Kidney (tissue), 14 donors: ENCODE results near the gene ITGAL. TPM values are rescaled to one million over a fixed set of nuclear protein-coding genes. Genes with fewer than 3 reads are reported as not detected.

Source experiments
- DNase-seq, 5 donors: peaks; one replicate each; pipeline ENCODE4 v3.0.0-alpha.2; 2013 to 2020
- FAIRE-seq: peaks from 2 replicates; lab custom pipeline; 2012; peaks lifted over from hg19 to GRCh38; lab: Jason Lieb, UNC
- H3K27ac ChIP-seq, 2 donors: one replicate each; pipeline ENCODE4 v1.7.0; 2013; ENCODE audit warnings: low read depth in 2 of 2, low read length in 2 of 2, inconsistent platforms in 1 of 2
- H3K27me3 ChIP-seq: one replicate; pipeline ENCODE4 v1.7.1; 2013; ENCODE audit warnings: low read length, inconsistent platforms; ENCODE audit not compliant: control insufficient read depth, insufficient read depth
- H3K36me3 ChIP-seq, 3 donors: one replicate each; pipeline versions ENCODE4 v1.7.0 to v1.7.1; 2013; ENCODE audit warnings: low read length in 3 of 3, control low read depth in 1 of 3, inconsistent platforms in 1 of 3; ENCODE audit not compliant: insufficient read depth in 3 of 3, control insufficient read depth in 2 of 3
- H3K4me1 ChIP-seq, 3 donors: one replicate each; pipeline versions ENCODE4 v1.7.0 to v1.7.1; 2013; ENCODE audit warnings: low read length in 3 of 3, inconsistent platforms in 1 of 3, low read depth in 1 of 3; ENCODE audit not compliant: control insufficient read depth in 2 of 3, insufficient read depth in 2 of 3
- H3K4me3 ChIP-seq, 3 donors: one replicate each; pipeline versions ENCODE4 v1.7.0 to v1.8.1; 2013; ENCODE audit warnings: low read length in 3 of 3, control low read depth in 1 of 3, inconsistent platforms in 1 of 3
- H3K9ac ChIP-seq, 3 donors: one replicate each; pipeline versions ENCODE4 v1.7.0 to v1.7.1; 2013; ENCODE audit warnings: low read length in 3 of 3, control low read depth in 1 of 3, inconsistent platforms in 1 of 3
- H3K9me3 ChIP-seq, 3 donors: one replicate each; pipeline versions ENCODE4 v1.7.0 to v1.7.1; 2013; ENCODE audit warnings: low read length in 3 of 3, control low read depth in 1 of 3, inconsistent platforms in 1 of 3; ENCODE audit not compliant: control insufficient read depth in 2 of 3, insufficient read depth in 1 of 3
- CTCF ChIP-seq: IDR thresholded peaks from 3 replicates; pipeline ENCODE4 v1.5.1; 2012; ENCODE audit warnings: mild to moderate bottlenecking, moderate library complexity, borderline replicate concordance; ENCODE audit not compliant: insufficient read depth; ENCODE audit errors: extremely low read depth
- intact Hi-C: fragments of 100-400 bp; cut with DNase I; formaldehyde crosslinking; loops from one replicate; pipeline ENCODE4 v1.11.1; 2022
- polyA plus RNA-seq: library from polyadenylated mRNA; stranded (reverse); fragments of 350-450 nt; fragmentation: Illumina TruSeq; extraction: RNeasy Lipid Tissue Mini Kit (QIAGEN cat#74804); gene quantifications from one replicate; pipeline ENCODE4 v1.2.3, GENCODE V29; 2014; ENCODE audit warnings: low read depth, low replicate concordance; ENCODE audit not compliant: insufficient read depth
- total RNA-seq: library from RNA; stranded (reverse); fragmentation: NEBNext Ultra II Directional; extraction: Animal tissue kit (Norgen Biotek cat#: 25700); gene quantifications from one replicate; pipeline ENCODE4 v1.2.1, GENCODE V29; 2021
- donor health status: control.
- donor health status: control.
- donor health status: control.
- donor health status: control.
- donor health status: control.
- donor health status: DM: yes; HTN: yes; CAD: no.
- donor health status: Normal renal cell carcinoma (clear cell type).

The ITGAL gene
- total and polyA plus RNA-seq, 2 donors from 2014 or later = 0.56 to 19.6 TPM

- Histone ChIP-seq H3K9ac (no peak overlapping the region), H3K4me3 (no peak overlapping the region), H3K4me1 (no peaks in the 10 kb centered on the region), H3K27ac (no peak overlapping the region), H3K27me3 (no peaks in the 10 kb centered on the region), H3K36me3 (no peaks in the 10 kb centered on the region), H3K9me3 (no peaks in the 10 kb centered on the region)
- FAIRE-seq = no peak
- TF ChIP-seq CTCF = no peak
- intact Hi-C loops = no loop called here
- no peak for DNase-seq
Observed at GRCh38 chr16:30494709-30495108, 22.2 kb downstream of the ITGAL start.

- TF ChIP-seq CTCF = no peak
- H3K4me3 ChIP-seq = no peak overlapping the region
- intact Hi-C loops = no loop called here
- no peaks in the 10 kb centered on the region for H3K9me3 ChIP-seq
- no peaks in the 10 kb centered on the region for H3K4me1 ChIP-seq
- no peaks in the 10 kb centered on the region for H3K27me3 ChIP-seq
- no peak overlapping the region for H3K27ac ChIP-seq
- DNase-seq (no peak), FAIRE-seq (no peak)
- H3K9ac ChIP-seq = no peak overlapping the region
- no peaks in the 10 kb centered on the region for H3K36me3 ChIP-seq
Observed at GRCh38 chr16:30499284-30499683, 26.7 kb downstream of the ITGAL start.

GRCh38 chr16:30503403-30504296 is 31.1 kb downstream of the ITGAL start:
- FAIRE-seq (no peak), DNase-seq (no peak)
- Histone ChIP-seq H3K36me3 (no peaks in the 10 kb centered on the region), H3K9me3 (no peaks in the 10 kb centered on the region), H3K4me3 (no peak overlapping the region), H3K9ac (no peak overlapping the region), H3K27me3 (no peaks in the 10 kb centered on the region), H3K4me1 (no peaks in the 10 kb centered on the region), H3K27ac (no peak overlapping the region)
- TF ChIP-seq CTCF = no peak
- intact Hi-C loops = no loop called here
